RPMI8226 (cell line): Measurements from ENCODE around the gene PTPRQ.
"Not testable (repeated sequence)": the region's sequence is repeated elsewhere in the genome, so short reads cannot be mapped to it uniquely, and the experiment has no call there.

ENCODE experiments used
- DNase-seq: peaks from one replicate; pipeline ENCODE4 v3.0.0-alpha.2; 2015

PTPRQ gene

GRCh38 chr12:80659512-80660063 lies 215.6 kb downstream of the PTPRQ start:
- no peak for DNase-seq

GRCh38 chr12:80662586-80662985 lies 218.6 kb downstream of the PTPRQ start:
- no peak for DNase-seq

- DNase-seq, result no peak
These were observed 226.2 kb downstream of the PTPRQ start for GRCh38 chr12:80670214-80670613.

- DNase-seq, result not testable (repeated sequence)
These were observed 232.1 kb downstream of the PTPRQ start for GRCh38 chr12:80676042-80676636.

GRCh38 chr12:80676856-80677255 lies 232.8 kb downstream of the PTPRQ start:
- no peak for DNase-seq

GRCh38 chr12:80677994-80678393 lies 234.0 kb downstream of the PTPRQ start:
- DNase-seq, result no peak

GRCh38 chr12:80679346-80680131 lies 235.5 kb downstream of the PTPRQ start:
- DNase-seq, result no peak

GRCh38 chr12:80681287-80681686 lies 237.3 kb downstream of the PTPRQ start:
- DNase-seq, result no peak

GRCh38 chr12:80681786-80682185 lies 237.8 kb downstream of the PTPRQ start:
- no peak for DNase-seq

GRCh38 chr12:80684077-80684495 lies 240.1 kb downstream of the PTPRQ start:
- DNase-seq, result no peak

GRCh38 chr12:80690090-80690489 lies 246.1 kb downstream of the PTPRQ start:
- no peak for DNase-seq

GRCh38 chr12:80690513-80690912 lies 246.5 kb downstream of the PTPRQ start:
- no peak for DNase-seq

- DNase-seq, result no peak
These were observed 248.1 kb downstream of the PTPRQ start for GRCh38 chr12:80692114-80692513.

- DNase-seq, result no peak
These were observed 253.3 kb downstream of the PTPRQ start for GRCh38 chr12:80697270-80697887.

- DNase-seq, result no peak
These were observed 254.2 kb downstream of the PTPRQ start for GRCh38 chr12:80698256-80698655.

- no peak for DNase-seq
These were observed 255.0 kb downstream of the PTPRQ start for GRCh38 chr12:80698847-80699542.

- no peak for DNase-seq
These were observed 256.3 kb downstream of the PTPRQ start for GRCh38 chr12:80700327-80700726.

GRCh38 chr12:80701388-80701787 lies 257.4 kb downstream of the PTPRQ start:
- no peak for DNase-seq

- peak; percentile 81 for DNase-seq
These were observed 259.1 kb downstream of the PTPRQ start for GRCh38 chr12:80702889-80703805.

- no peak for DNase-seq
These were observed 260.4 kb downstream of the PTPRQ start for GRCh38 chr12:80704420-80704819.

- DNase-seq, result no peak
These were observed 263.2 kb downstream of the PTPRQ start, which contains the start of gene MYF6 for GRCh38 chr12:80707126-80707829. Gene MYF6 (plus strand): TSS chr12:80707634. CDS start chr12:80707720, 86 bp downstream.
